ENCODE measurements around the gene MARCO.
"Not testable (repeated sequence)": the region's sequence is repeated elsewhere in the genome, so short reads cannot be mapped to it uniquely, and the experiment has no call there.

MARCO gene

GRCh38 chr2:118978064-118978463, 36.1 kb downstream of the MARCO start:
- DNase-seq, result no peak

- no peak for DNase-seq
Measured at GRCh38 chr2:118979152-118979861, 37.3 kb downstream of the MARCO start.

DNA sequence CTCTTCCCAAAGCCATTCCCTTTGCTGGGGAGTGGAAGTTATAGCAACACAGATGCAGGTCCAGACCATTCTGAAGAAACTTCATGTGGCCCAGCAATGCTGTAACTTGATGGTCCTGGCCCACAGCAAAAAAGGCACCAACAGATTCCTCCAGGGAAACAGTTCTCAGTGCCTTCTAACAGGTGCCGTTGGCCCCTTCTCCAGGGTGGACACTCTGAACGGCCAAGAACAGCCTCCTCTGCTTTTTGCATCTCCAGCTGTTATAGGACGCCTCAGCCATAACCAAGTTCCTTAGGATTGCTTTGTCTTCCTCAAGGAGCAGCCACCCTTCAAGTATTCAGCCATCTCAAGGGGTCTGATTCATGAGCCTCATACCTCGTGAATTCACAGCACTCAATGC, 38.0 kb downstream of the MARCO start:
- DNase-seq, result no peak

DNA sequence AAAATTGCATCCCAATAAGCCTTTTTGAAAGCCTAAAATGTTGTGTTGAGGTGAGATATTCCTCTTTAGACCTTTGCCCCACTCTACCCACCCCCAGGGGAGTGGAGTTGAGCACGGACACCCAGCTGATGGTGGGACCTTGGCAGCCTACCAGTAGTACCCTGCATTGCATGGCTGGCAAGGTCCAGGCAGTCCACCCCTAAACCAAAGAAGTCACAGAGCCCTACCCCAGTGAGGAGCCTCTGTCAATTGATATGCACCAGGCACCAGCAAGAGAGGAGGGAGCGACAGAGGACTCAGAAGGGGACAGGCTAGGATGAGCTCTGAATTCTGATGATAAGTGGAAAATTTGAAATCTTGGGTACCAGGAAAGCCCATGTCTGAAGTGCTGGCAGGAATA, 38.6 kb downstream of the MARCO start:
- no peak for DNase-seq

DNA sequence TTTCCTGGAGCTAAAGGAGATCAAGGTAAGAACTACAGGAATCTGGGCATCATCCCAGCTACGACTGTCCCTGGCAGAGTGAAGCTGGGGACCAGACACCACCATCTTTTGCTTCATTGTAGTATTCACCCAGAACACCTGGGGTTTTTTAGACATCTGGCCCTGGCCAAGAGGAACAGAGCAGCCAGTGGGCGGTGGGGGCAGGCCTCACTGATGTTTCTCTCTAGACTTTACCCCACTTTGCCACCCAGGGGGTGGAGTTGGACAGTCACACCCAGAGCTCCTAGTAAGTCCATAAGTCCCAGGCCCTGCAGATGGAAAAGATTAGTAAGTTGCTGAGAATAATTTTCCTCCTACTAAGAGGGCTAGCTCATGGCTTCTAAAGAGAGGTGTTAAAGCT, 39.6 kb downstream of the MARCO start:
- DNase-seq, result no peak

GRCh38 chr2:118982039-118982438, 40.0 kb downstream of the MARCO start:
- DNase-seq, result no peak

GRCh38 chr2:118983133-118983532, 41.1 kb downstream of the MARCO start:
- no peak for DNase-seq

DNA sequence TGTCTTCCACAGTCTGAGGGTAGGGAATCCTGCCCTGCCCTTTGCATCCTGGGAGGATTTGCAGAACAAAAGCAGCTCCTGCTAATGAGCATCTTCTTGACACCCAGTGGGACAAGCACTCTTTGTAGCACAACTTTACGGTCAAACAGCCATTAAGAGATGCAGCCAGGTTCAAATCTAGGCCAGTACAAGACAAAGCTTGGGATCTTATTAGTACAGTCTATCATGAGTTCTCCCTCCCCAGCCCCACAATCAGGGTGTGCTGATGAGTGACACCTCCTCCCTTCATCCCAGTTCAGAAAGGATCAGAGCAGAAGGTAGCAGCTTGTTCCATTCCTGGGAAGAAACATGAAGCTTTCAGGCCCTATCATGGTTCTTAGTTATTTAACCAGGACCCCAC, 41.9 kb downstream of the MARCO start:
- no peak for DNase-seq

- DNase-seq, result no peak
Measured at GRCh38 chr2:118986738-118987137, 44.7 kb downstream of the MARCO start.

- DNase-seq, result no peak
Measured at GRCh38 chr2:118987886-118988285, 45.9 kb downstream of the MARCO start.

- no peak for DNase-seq
Measured at GRCh38 chr2:118988706-118989105, 46.7 kb downstream of the MARCO start.

DNA sequence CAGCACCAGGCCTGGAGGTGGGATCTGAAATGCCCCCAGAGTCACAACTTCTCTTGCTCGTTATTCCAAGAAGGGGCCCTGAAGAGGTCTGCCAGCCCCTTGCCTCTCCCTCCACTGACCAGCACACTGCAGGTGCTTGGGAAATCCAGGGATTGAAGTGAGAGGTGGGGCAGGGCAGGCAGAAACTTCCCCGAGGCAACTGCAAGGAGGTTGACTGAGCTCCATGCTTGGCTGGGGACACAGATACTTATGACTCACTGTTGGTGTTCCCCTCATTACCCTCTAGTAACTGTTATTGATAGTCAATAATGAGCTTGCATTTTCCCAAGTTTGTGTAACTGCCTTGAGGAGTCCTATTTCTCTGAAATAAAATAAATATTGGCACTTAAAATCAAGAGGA, 47.5 kb downstream of the MARCO start:
- DNase-seq, result no peak

GRCh38 chr2:118990757-118991545, 49.0 kb downstream of the MARCO start:
- no peak for DNase-seq

DNA sequence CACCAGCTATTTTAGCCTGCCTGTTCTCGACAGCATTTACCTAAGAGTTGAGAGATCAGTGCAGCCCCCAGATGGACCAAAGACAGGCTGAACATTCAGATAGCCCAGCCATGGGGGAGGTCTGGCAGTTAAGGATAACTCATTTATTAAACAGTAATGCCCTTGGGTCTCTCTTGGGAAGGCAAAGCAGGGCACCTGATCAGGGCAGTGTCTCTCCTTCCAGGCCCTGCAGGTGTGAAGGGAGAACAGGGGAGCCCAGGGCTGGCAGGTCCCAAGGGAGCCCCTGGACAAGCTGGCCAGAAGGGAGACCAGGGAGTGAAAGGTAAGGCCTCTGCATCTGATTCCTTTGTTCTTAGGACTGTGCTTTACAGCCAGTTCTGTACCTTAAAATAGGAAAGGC, 49.6 kb downstream of the MARCO start:
- DNase-seq, result no peak

GRCh38 chr2:118992740-118993391, 50.9 kb downstream of the MARCO start:
- peak in 1 of 2 experiments; percentile 19 for DNase-seq

GRCh38 chr2:118993392-118993752, 51.4 kb downstream of the MARCO start:
- no peak for DNase-seq

DNA sequence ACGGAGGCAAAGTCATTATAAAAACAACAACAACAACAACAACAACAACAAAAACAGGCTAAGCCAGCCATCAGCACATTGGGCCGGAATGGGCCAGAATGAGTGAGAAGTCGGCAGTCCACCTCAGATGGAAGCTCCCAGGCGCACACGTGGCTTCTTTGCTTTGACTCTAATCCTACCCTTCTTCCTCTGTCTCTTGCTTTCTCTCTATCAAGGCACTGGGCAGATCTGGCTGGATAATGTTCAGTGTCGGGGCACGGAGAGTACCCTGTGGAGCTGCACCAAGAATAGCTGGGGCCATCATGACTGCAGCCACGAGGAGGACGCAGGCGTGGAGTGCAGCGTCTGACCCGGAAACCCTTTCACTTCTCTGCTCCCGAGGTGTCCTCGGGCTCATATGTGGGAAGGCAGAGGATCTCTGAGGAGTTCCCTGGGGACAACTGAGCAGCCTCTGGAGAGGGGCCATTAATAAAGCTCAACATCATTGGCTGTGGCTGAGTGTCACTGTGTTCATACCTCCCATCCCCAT, 52.2 kb downstream of the MARCO start:
- DNase-seq, result no peak

DNA sequence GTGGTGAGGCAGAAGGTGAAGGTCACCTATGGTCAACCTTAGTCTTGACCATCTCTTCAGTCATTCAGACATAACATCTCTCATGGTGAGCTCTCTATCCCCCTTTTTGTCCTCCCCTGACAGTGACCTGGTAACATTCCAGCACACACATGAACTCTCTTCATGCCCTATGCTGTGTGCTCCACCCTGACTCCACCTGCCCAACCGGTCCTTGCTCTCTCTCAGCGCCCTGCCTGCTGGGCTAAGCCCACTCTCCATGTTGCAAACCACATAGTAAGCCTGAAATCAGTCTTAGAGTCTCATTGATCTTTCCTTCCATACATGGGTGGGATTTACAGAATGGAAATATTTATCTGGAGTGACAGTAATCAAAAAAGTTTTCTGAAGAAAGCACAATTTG, 52.8 kb downstream of the MARCO start:
- no peak for DNase-seq

GRCh38 chr2:119003856-119004255, 61.9 kb downstream of the MARCO start:
- not testable (repeated sequence) for DNase-seq

DNA sequence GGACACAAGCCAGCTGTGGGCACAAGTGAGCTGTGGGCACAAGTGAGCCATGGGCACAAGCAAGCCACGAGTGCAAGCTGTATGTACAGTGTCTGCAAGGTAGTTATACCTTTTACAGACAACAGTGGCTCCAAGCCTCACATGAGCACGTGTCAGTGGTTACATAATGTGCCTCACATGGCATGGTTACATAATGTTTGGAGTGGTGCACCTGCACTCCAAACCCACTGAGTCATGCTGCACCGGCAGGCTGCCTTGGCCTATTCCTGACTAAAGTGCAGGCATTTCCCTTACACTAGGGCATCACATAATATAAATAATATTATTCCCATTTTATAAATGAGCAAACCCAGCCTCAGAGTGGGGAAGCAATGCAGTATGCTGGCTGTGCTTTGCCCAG, 62.6 kb downstream of the MARCO start:
- no peak for DNase-seq

- DNase-seq, result no peak
Measured at GRCh38 chr2:119005051-119005450, 63.1 kb downstream of the MARCO start.

GRCh38 chr2:119005555-119005954, 63.6 kb downstream of the MARCO start:
- DNase-seq, result no peak

DNA sequence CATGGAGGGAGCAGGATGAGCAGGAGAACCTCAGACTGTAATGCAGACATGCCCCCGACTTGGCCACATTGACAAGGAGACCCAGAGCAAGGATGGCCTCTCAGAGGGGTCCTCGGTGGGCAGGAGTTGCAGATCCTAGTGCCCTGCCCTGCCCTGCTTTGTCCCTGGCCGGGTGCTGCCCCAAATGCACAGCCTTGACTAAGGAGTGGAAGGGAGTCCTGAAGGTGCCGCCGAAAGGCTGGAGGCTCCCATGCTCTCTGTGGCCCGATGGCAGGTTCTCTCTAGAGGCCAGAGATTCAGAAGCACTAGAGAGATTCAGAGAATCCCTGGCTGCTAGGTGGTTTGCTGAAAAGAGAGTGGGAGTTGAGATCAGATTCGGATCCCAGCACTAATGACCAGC, 64.4 kb downstream of the MARCO start:
- no peak for DNase-seq

DNA sequence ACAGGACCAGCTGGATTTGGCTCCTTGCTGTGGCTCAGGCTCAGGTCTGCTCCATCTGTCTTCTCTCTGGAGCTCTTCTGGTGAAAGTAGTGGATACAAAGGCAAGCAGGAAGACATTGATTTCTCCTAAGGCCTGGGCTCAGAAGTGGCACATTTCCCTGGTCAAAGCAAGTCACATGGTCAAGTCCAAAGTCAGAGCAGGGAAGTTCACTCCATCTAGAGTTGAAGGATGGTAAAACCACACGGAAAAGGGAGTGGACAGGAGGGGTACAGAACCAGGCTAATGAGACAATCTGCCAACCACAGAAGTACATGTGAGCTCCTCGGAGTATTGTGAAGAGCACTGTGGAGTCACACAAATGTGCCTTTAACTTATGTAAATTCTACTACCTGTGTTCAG, 66.1 kb downstream of the MARCO start:
- DNase-seq, result no peak

All from activated CD4-positive, alpha-beta T cell treated with anti-CD3 and anti-CD28 coated beads, Interleukin-2, amount 50 U/mL, for 48 hours (primary cell).